Natural killer cell (primary cell): Measurements from ENCODE around the gene ALDH1A3. TPM values are rescaled to one million over a fixed set of nuclear protein-coding genes. Genes with fewer than 3 reads are reported as not detected.

Experiments used
- ATAC-seq, 3 donors: fragments of 150-1000 bp in 2 of 3; fragments of 200-7000 bp in 1 of 3; cut with Tn5 transposase; 1 replicate in 1 of 3; 2 replicates in 2 of 3; pipeline ENCODE4 v1.10.0; 2021; ENCODE audit warnings: mild to moderate bottlenecking in 2 of 3, moderate library complexity in 2 of 3
- DNase-seq, 2 donors: peaks; one replicate each; pipeline versions ENCODE4 v3.0.0 to v3.0.0-alpha.2; 2013 to 2021; ENCODE audit warnings: mixed read lengths in 1 of 2
- H3K27ac ChIP-seq: one replicate; pipeline ENCODE4 v1.5.1; 2013; ENCODE audit warnings: mild to moderate bottlenecking, low read length
- H3K27me3 ChIP-seq: one replicate; pipeline ENCODE4 v1.6.1; 2013; ENCODE audit warnings: low read length; ENCODE audit not compliant: control insufficient read depth, insufficient read depth
- H3K36me3 ChIP-seq: one replicate; pipeline ENCODE4 v1.6.1; 2013; ENCODE audit warnings: low read length; ENCODE audit not compliant: control insufficient read depth, insufficient read depth
- H3K4me1 ChIP-seq: one replicate; pipeline ENCODE4 v1.6.1; 2013; ENCODE audit warnings: low read length; ENCODE audit not compliant: control insufficient read depth, insufficient read depth
- H3K4me3 ChIP-seq: one replicate; pipeline ENCODE4 v1.5.1; 2013; ENCODE audit warnings: low read length
- H3K9me3 ChIP-seq: one replicate; pipeline ENCODE4 v1.6.1; 2013; ENCODE audit warnings: low read length; ENCODE audit not compliant: control insufficient read depth, insufficient read depth
- H3K27ac Mint-ChIP-seq, 2 donors: one replicate each; pipeline ENCODE4 v1.8.0; 2022; ENCODE audit warnings: mild to moderate bottlenecking in 2 of 2, mixed read lengths in 2 of 2, moderate library complexity in 1 of 2
- H3K27me3 Mint-ChIP-seq, 2 donors: one replicate each; pipeline ENCODE4 v1.8.0; 2022; ENCODE audit warnings: low read depth in 2 of 2, mixed read lengths in 2 of 2
- H3K36me3 Mint-ChIP-seq: one replicate; pipeline ENCODE4 v1.8.0; 2022; ENCODE audit warnings: mixed read lengths
- H3K4me1 Mint-ChIP-seq, 2 donors: one replicate each; pipeline ENCODE4 v1.8.0; 2022; ENCODE audit warnings: mixed read lengths in 2 of 2
- H3K4me3 Mint-ChIP-seq: one replicate; pipeline ENCODE4 v1.8.0; 2022; ENCODE audit warnings: mild to moderate bottlenecking, moderate library complexity, mixed read lengths
- H3K9me3 Mint-ChIP-seq, 2 donors: one replicate each; pipeline ENCODE4 v1.8.0; 2022; ENCODE audit warnings: mixed read lengths in 2 of 2
- WGBS: methylation state at CpG from one replicate; pipeline ENCODE4 v1.1.7; 2013; ENCODE audit warnings: missing lambda C conversion rate; ENCODE audit not compliant: insufficient coverage; 5-methylcytosine and 5-hydroxymethylcytosine counted together
- intact Hi-C: fragments of 100-400 bp; cut with micrococcal nuclease; formaldehyde crosslinking; loops from one replicate; pipeline ENCODE4 v1.14.2; 2022
- total RNA-seq, 4 donors: library from RNA; stranded (reverse); fragments of 120-200 nt in 1 of 4; gene quantifications; one replicate each; pipeline versions ENCODE4 v1.2.3 to v1.2.4, GENCODE V29; 2013 to 2022
- TF ChIP-seq, protein P1 (sequence below): fragments of 200-600 bp; IDR thresholded peaks from one replicate; pipeline ENCODE4 v1.8.0; 2022; ENCODE audit warnings: antibody characterized with exemption

ALDH1A3 gene
- total RNA-seq, 3 donors from 2014 or later (not counting 1 experiment from before 2014, with no cell fraction given) = not detected

GRCh38 chr15:100862162-100862561, 17.5 kb upstream of the ALDH1A3 start:
- Histone ChIP-seq H3K4me3 (no peak overlapping the region), H3K27ac (no peak overlapping the region), H3K27me3 (no peaks in the 10 kb centered on the region), H3K9me3 (no peaks in the 10 kb centered on the region), H3K36me3 (no peaks in the 10 kb centered on the region), H3K4me1 (no peaks in the 10 kb centered on the region)
- Mint-ChIP-seq H3K9me3 (no peaks in the 10 kb centered on the region), H3K4me1 (no peaks in the 10 kb centered on the region), H3K4me3 (no peak overlapping the region), H3K27ac (no peak overlapping the region), H3K36me3 (no peaks in the 10 kb centered on the region), H3K27me3 (peaks cover 11% of the 10 kb centered on the region in 2 donors)
- intact Hi-C loops = no loop called here
- DNase-seq = no peak
- WGBS = 76% methylated on average over 6 of the region's 6 CpGs
- TF ChIP-seq, protein P1, sequence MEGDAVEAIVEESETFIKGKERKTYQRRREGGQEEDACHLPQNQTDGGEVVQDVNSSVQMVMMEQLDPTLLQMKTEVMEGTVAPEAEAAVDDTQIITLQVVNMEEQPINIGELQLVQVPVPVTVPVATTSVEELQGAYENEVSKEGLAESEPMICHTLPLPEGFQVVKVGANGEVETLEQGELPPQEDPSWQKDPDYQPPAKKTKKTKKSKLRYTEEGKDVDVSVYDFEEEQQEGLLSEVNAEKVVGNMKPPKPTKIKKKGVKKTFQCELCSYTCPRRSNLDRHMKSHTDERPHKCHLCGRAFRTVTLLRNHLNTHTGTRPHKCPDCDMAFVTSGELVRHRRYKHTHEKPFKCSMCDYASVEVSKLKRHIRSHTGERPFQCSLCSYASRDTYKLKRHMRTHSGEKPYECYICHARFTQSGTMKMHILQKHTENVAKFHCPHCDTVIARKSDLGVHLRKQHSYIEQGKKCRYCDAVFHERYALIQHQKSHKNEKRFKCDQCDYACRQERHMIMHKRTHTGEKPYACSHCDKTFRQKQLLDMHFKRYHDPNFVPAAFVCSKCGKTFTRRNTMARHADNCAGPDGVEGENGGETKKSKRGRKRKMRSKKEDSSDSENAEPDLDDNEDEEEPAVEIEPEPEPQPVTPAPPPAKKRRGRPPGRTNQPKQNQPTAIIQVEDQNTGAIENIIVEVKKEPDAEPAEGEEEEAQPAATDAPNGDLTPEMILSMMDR = no peak
- ATAC-seq = no peak

- H3K9me3 ChIP-seq = no peaks in the 10 kb centered on the region
- no peaks in the 10 kb centered on the region for H3K4me1 ChIP-seq
- H3K27ac Mint-ChIP-seq = no peak overlapping the region
- 59% methylated on average over 4 of the region's 7 CpGs for WGBS
- TF ChIP-seq, protein P1 = no peak
- H3K36me3 ChIP-seq = no peaks in the 10 kb centered on the region
- ATAC-seq (no peak), DNase-seq (no peak)
- no peaks in the 10 kb centered on the region for H3K36me3 Mint-ChIP-seq
- no peak overlapping the region for H3K4me3 ChIP-seq
- H3K27me3 ChIP-seq = no peaks in the 10 kb centered on the region
- no peaks in the 10 kb centered on the region for H3K9me3 Mint-ChIP-seq
- intact Hi-C loops = no loop called here
- no peak overlapping the region for H3K27ac ChIP-seq
- no peaks in the 10 kb centered on the region for H3K4me1 Mint-ChIP-seq
- peaks cover 11% of the 10 kb centered on the region in 2 donors for H3K27me3 Mint-ChIP-seq
- H3K4me3 Mint-ChIP-seq = no peak overlapping the region
Observed at GRCh38 chr15:100863075-100863795, 16.4 kb upstream of the ALDH1A3 start.

GRCh38 chr15:100863796-100864267, 15.8 kb upstream of the ALDH1A3 start:
- H3K4me3 ChIP-seq = no peak overlapping the region
- TF ChIP-seq, protein P1 = no peak
- H3K27ac ChIP-seq = no peak overlapping the region
- ATAC-seq (no peak), DNase-seq (no peak)
- no peaks in the 10 kb centered on the region for H3K4me1 ChIP-seq
- Mint-ChIP-seq H3K9me3 (no peaks in the 10 kb centered on the region), H3K4me1 (no peaks in the 10 kb centered on the region), H3K36me3 (no peaks in the 10 kb centered on the region), H3K4me3 (no peak overlapping the region), H3K27me3 (peaks cover 11% of the 10 kb centered on the region in 2 donors), H3K27ac (no peak overlapping the region)
- no peaks in the 10 kb centered on the region for H3K9me3 ChIP-seq
- intact Hi-C loops = no loop called here
- 63% methylated on average over 15 of the region's 15 CpGs for WGBS
- H3K27me3 ChIP-seq = no peaks in the 10 kb centered on the region
- H3K36me3 ChIP-seq = no peaks in the 10 kb centered on the region
